HFF-Myc (cell line): ENCODE measurements around the gene FBXO10.

ENCODE experiments used
- DNase-seq: peaks from one replicate; pipeline ENCODE4 v3.0.0-alpha.2; 2011; ENCODE audit warnings: low read depth; ENCODE audit errors: extremely low read depth
- H3K4me3 ChIP-seq: replicated peaks from 2 replicates; pipeline ENCODE4 v1.5.1; 2011; ENCODE audit warnings: low read depth, mild to moderate bottlenecking, control low read depth, low read length
- CTCF ChIP-seq: IDR thresholded peaks from 2 replicates; pipeline ENCODE4 v1.5.1; 2012; ENCODE audit warnings: mild to moderate bottlenecking, low read depth, low read length, control low read depth; ENCODE audit errors: missing control alignments

FBXO10 gene

DNA sequence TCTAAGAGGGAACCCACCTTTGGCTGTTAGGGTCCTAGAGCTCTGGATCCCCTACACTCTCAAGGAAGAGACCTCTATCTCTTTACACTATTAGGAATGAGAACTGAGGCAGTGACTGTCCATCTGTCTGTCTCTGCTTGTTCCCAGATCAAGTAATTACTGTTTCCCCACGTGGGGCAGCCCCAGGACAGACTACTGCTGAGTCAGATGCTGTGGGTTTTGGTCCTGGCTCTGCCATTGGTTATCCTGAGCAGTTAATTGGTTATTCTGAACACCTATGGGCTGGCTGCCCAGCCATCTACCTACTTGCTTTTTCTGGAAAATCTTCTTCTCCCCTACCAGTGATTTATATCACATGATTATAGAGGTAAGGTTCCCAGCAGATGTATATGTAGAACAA lies 33.3 kb downstream of the FBXO10 start:
- H3K4me3 ChIP-seq, result no peak overlapping the region
- no peak for DNase-seq
- TF ChIP-seq CTCF, result no peak

DNA sequence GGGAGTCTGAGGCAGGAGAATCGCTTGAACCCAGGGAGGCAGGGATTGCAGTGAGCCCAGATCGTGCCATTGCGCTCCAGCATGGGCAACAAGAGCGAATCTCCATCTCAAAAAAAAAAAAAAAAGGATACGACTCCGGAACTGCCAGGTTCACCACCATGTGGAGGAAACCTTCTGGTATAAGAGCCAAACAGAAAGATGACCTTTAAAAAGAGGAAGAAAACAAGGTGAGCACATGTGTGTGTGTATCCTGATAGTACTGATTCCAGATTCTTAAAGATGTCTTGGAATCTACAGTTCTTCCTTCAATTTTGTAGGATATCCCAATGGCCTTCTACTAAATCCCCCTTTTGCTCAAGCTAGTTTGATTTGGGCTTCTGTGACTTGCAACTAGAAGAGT lies 33.7 kb downstream of the FBXO10 start:
- no peak for TF ChIP-seq CTCF
- H3K4me3 ChIP-seq, result no peak overlapping the region
- DNase-seq, result no peak

DNA sequence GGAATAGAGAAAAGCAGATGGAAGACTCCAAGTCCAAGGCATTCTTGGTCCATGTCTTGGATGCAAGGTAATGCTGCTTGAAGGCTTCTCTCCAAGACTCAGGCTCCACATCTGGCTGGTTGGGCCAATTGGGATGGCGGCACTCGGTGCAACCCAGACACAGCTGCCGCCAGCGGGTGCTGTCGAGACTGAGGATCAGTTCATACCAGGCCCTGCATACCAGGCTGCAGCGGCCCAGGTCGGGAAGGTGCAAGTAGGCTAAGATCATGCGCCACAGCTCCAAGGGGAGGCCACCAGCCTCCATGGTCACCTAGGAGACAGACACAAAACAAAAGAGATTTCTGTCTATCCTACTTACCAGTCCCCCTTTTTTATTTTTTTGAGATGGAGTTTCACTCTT lies 34.7 kb downstream of the FBXO10 start:
- no peak overlapping the region for H3K4me3 ChIP-seq
- DNase-seq, result no peak
- no peak for TF ChIP-seq CTCF

DNA sequence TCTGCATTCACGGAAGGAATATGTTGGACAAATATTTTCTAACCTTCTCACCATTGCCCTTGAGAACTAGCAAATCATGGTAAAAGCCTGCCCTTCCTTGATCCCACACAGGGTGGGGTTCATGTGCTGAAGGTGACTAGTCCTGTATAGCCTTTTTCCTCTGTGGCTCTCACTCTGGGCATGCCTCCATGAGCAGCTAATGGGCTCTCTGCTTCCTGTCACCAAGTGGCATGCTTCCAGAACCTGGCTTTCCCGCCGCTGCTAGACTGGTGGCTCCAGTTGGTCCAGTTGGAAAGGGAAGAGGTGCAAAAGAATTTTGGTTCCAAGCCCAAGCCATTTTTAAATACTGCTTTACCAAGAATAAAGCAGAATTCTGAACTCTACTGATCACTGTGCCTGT lies 35.5 kb downstream of the FBXO10 start:
- TF ChIP-seq CTCF, result no peak
- no peak overlapping the region for H3K4me3 ChIP-seq
- no peak for DNase-seq

DNA sequence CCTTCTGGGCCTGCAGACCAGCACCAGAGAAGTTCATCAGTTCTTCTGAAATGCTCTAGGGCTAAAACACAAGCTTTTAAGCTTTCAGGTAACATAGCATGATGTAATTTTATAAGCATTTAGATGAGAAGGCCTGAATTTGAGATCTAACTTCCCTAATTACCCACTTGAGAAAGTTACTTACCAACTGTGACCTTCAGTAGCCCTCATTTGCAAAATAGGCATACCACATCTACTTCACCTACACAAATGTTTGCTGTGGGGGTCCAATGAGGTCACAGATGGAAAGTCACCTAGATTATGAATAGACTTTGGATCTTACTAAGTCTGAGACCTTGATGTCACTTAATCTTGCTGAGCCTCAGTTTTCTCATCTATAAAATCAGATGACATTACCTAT lies 36.5 kb downstream of the FBXO10 start:
- TF ChIP-seq CTCF, result no peak
- DNase-seq, result no peak
- H3K4me3 ChIP-seq, result no peak overlapping the region

DNA sequence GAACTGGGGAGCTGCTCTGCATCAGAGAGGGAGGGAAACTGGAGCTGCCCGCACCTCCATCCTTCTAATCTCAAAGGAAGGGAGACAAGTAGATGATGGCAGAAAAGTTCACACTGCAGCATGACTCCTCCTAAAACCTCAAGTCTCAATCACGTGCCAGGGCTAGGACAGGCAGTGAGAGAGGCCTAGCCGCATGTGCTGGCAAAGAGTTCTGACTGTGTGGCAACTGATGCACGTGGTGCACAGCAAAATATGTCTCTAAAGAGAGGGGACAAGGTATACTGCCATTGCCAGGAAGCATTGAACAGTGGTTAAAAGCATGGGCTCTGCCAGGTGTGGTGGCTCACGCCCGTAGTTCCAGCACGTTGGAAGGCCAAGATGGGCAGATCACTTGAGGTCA lies 38.1 kb downstream of the FBXO10 start:
- no peak for DNase-seq
- no peak for TF ChIP-seq CTCF
- H3K4me3 ChIP-seq, result no peak overlapping the region

DNA sequence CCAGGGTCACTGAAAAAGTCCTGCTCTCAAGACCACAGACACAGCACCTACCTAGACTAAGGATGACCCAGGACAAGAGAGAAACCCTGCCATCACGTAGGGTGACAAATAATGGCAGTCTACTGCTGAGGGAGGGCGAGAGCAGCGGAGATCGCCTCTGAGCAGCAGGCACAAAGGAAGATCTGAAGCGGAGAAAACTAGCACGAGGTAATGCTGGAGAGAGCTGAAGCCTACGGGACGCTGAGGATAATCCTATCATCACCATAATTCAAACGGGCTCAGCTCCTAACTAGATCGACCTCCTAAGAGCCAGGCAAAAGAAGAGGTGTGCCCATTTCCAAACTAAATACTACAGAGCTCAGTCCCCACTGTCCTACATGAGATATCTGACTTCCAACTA lies 41.3 kb downstream of the FBXO10 start:
- H3K4me3 ChIP-seq, result no peak overlapping the region
- TF ChIP-seq CTCF, result no peak
- no peak for DNase-seq
